VCaP (cell line): ENCODE data around the gene VASP.
A peak's percentile ranks its signal among the peaks of the same experiment; 100 is the strongest.

Experiments used
- H3K27ac ChIP-seq: fragments of 450-650 bp; 2 replicates; pipeline ENCODE4 v1.5.1; 2017
- CTCF ChIP-seq: fragments of 450-650 bp; conservative IDR thresholded peaks from 2 replicates; pipeline ENCODE4 v1.5.1; 2017; ENCODE audit warnings: mild to moderate bottlenecking, moderate library complexity

The VASP gene

GRCh38 chr19:45475537-45476291 lies 31.6 kb upstream of the VASP start:
- TF ChIP-seq CTCF: no peak
- peak overlapping the region; percentile 28 for H3K27ac ChIP-seq

- H3K27ac ChIP-seq: no peak overlapping the region
- TF ChIP-seq CTCF: no peak
These were observed 31.0 kb upstream of the VASP start for GRCh38 chr19:45476304-45476703.

- TF ChIP-seq CTCF: no peak
- H3K27ac ChIP-seq: no peak overlapping the region
These were observed 30.1 kb upstream of the VASP start for GRCh38 chr19:45477186-45477585.

- peak overlapping the region; percentile 98 for H3K27ac ChIP-seq
- TF ChIP-seq CTCF: no peak
These were observed 29.4 kb upstream of the VASP start for GRCh38 chr19:45477713-45478453.

- peak overlapping the region; percentile 98 for H3K27ac ChIP-seq
- TF ChIP-seq CTCF: peak; percentile 96
These were observed 28.6 kb upstream of the VASP start for GRCh38 chr19:45478454-45479238.

GRCh38 chr19:45483033-45483432 lies 24.2 kb upstream of the VASP start:
- no peak overlapping the region for H3K27ac ChIP-seq
- TF ChIP-seq CTCF: no peak

- TF ChIP-seq CTCF: no peak
- peak overlapping the region; percentile 81 for H3K27ac ChIP-seq
These were observed 22.9 kb upstream of the VASP start for GRCh38 chr19:45484273-45484945.
